NCI-H460 (cell line): ENCODE measurements around the gene PAM16. TPM values are rescaled to one million over a fixed set of nuclear protein-coding genes. Genes with fewer than 3 reads are reported as not detected.
A peak's percentile ranks its signal among the peaks of the same experiment; 100 is the strongest.

Experiments used
- DNase-seq: peaks from one replicate; pipeline ENCODE4 v3.0.0-alpha.2; 2016; ENCODE audit warnings: low read depth; ENCODE audit errors: extremely low read depth
- total RNA-seq: library from RNA; depleted of rRNA; stranded (reverse); fragments of >200 nt; shearing (Covaris generic); gene quantifications from 2 replicates; pipeline ENCODE4 v1.2.3, GENCODE V29; 2014; rRNA removed

Gene PAM16
- total RNA-seq, 1 experiment from 2014 or later: 65.7 TPM

GRCh38 chr16:4307215-4308037 is 43.7 kb downstream of the PAM16 start:
- DNase-seq: peak; percentile 93

- no peak for DNase-seq
Measured at GRCh38 chr16:4306470-4307214, 44.5 kb downstream of the PAM16 start.

- DNase-seq: no peak
Measured at GRCh38 chr16:4303973-4304372, 47.1 kb downstream of the PAM16 start.

- DNase-seq: no peak
Measured at GRCh38 chr16:4301968-4302367, 49.2 kb downstream of the PAM16 start.

- no peak for DNase-seq
Measured at GRCh38 chr16:4301177-4301576, 49.9 kb downstream of the PAM16 start.

- peak; percentile 93 for DNase-seq
Measured at GRCh38 chr16:4298761-4299522, 52.2 kb downstream of the PAM16 start.

GRCh38 chr16:4297480-4297879 is 53.6 kb downstream of the PAM16 start:
- DNase-seq: no peak

- DNase-seq: no peak
Measured at GRCh38 chr16:4295581-4295980, 55.5 kb downstream of the PAM16 start.

- DNase-seq: no peak
Measured at GRCh38 chr16:4293822-4294457, 57.2 kb downstream of the PAM16 start.

GRCh38 chr16:4293181-4293716 is 57.9 kb downstream of the PAM16 start:
- DNase-seq: no peak

- no peak for DNase-seq
Measured at GRCh38 chr16:4291699-4292098, 59.4 kb downstream of the PAM16 start.

Other genes with a start within 250 kb of the PAM16 start
- gene ADCY9, start 234.9 kb downstream of the PAM16 start, total RNA-seq: 8.5 and 8.8 TPM in 2 replicates
- not detected in 2 replicates for gene SRL, start 109.2 kb downstream of the PAM16 start, total RNA-seq
- gene TFAP4, start 78.3 kb downstream of the PAM16 start, total RNA-seq: 21.1 and 22.0 TPM in 2 replicates
- 4.3 and 6.3 TPM in 2 replicates for gene GLIS2, start 35.3 kb downstream of the PAM16 start, total RNA-seq
- 5.1 and 7.2 TPM in 2 replicates for gene VASN, start 20.5 kb upstream of the PAM16 start, total RNA-seq
- gene CORO7, start 65.3 kb upstream of the PAM16 start, total RNA-seq: 12.3 and 13.1 TPM in 2 replicates
- 210 and 214 TPM in 2 replicates for gene DNAJA3, start 74.5 kb upstream of the PAM16 start, total RNA-seq
- 47.9 and 50.7 TPM in 2 replicates for gene NMRAL1, start 123.3 kb upstream of the PAM16 start, total RNA-seq
- 32.2 and 34.6 TPM in 2 replicates for gene HMOX2, start 125.1 kb upstream of the PAM16 start, total RNA-seq
- 4.7 and 5.3 TPM in 2 replicates for gene CDIP1, start 187.5 kb upstream of the PAM16 start, total RNA-seq
- gene C16orf96, start 205.0 kb upstream of the PAM16 start, total RNA-seq: not detected in 2 replicates